ENCODE results near the gene RAP2A. TPM values are rescaled to one million over a fixed set of nuclear protein-coding genes. Genes with fewer than 3 reads are reported as not detected.

RAP2A gene
- total and polyA plus RNA-seq, 2 experiments from 2014 or later: 12.1 to 41.9 TPM

- Histone ChIP-seq H3K4me3 (no peak overlapping the region), H3K27me3 (no peaks in the 10 kb centered on the region), H3K4me1 (ENCODE audit: insufficient read depth) (peaks cover 16% of the 10 kb centered on the region), H3K27ac (peak overlapping the region; percentile 50), H3K9me3 (ENCODE audit: low read depth) (no peaks in the 10 kb centered on the region), H2AFZ (no peak overlapping the region), H3K79me2 (peaks cover 96% of the 10 kb centered on the region), H3K36me3 (replicated peaks; ENCODE audit: insufficient read depth, low read depth) (no peaks in the 10 kb centered on the region), H4K20me1 (ENCODE audit: insufficient read depth, poor library complexity, severe bottlenecking) (peaks cover 3% of the 10 kb centered on the region), H3K4me2 (peak overlapping the region; percentile 56), H3K9me2 (replicated peaks; ENCODE audit: insufficient read depth) (no peaks in the 10 kb centered on the region)
- 58% methylated on average over 5 of the region's 5 CpGs for WGBS (ENCODE audit: low lambda C conversion rate, missing lambda C conversion rate)
- DNase-seq (ENCODE audit: low spot score): no peak
- TF ChIP-seq EZH2phosphoT487 (IDR thresholded peaks at IDR 0.05; ENCODE audit: low read depth, severe bottlenecking, unreplicated experiment) (no peak), EZH2 (IDR thresholded peaks at IDR 0.05; ENCODE audit: borderline replicate concordance) (no peak)
- TF ChIP-seq, protein P1, sequence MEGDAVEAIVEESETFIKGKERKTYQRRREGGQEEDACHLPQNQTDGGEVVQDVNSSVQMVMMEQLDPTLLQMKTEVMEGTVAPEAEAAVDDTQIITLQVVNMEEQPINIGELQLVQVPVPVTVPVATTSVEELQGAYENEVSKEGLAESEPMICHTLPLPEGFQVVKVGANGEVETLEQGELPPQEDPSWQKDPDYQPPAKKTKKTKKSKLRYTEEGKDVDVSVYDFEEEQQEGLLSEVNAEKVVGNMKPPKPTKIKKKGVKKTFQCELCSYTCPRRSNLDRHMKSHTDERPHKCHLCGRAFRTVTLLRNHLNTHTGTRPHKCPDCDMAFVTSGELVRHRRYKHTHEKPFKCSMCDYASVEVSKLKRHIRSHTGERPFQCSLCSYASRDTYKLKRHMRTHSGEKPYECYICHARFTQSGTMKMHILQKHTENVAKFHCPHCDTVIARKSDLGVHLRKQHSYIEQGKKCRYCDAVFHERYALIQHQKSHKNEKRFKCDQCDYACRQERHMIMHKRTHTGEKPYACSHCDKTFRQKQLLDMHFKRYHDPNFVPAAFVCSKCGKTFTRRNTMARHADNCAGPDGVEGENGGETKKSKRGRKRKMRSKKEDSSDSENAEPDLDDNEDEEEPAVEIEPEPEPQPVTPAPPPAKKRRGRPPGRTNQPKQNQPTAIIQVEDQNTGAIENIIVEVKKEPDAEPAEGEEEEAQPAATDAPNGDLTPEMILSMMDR (IDR thresholded peaks at IDR 0.05; ENCODE audit: poor library complexity): no peak
These were observed 14.7 kb downstream of the RAP2A start for GRCh38 chr13:97448503-97449251.

GRCh38 chr13:97454699-97455098 lies 20.7 kb downstream of the RAP2A start:
- Histone ChIP-seq H3K4me2 (no peak overlapping the region), H3K27ac (no peak overlapping the region), H3K79me2 (peaks cover 95% of the 10 kb centered on the region), H3K36me3 (replicated peaks; ENCODE audit: insufficient read depth, low read depth) (no peaks in the 10 kb centered on the region), H3K27me3 (no peaks in the 10 kb centered on the region), H3K9me2 (replicated peaks; ENCODE audit: insufficient read depth) (no peaks in the 10 kb centered on the region), H2AFZ (no peak overlapping the region), H4K20me1 (ENCODE audit: insufficient read depth, poor library complexity, severe bottlenecking) (no peaks in the 10 kb centered on the region), H3K4me1 (ENCODE audit: insufficient read depth) (peaks cover under 1% of the 10 kb centered on the region), H3K9me3 (ENCODE audit: low read depth) (peaks cover 4% of the 10 kb centered on the region), H3K4me3 (no peak overlapping the region)
- DNase-seq (ENCODE audit: low spot score): no peak
- TF ChIP-seq EZH2 (IDR thresholded peaks at IDR 0.05; ENCODE audit: borderline replicate concordance) (no peak), EZH2phosphoT487 (IDR thresholded peaks at IDR 0.05; ENCODE audit: low read depth, severe bottlenecking, unreplicated experiment) (no peak)
- TF ChIP-seq, protein P1 (IDR thresholded peaks at IDR 0.05; ENCODE audit: poor library complexity): no peak

GRCh38 chr13:97456047-97456446 lies 22.1 kb downstream of the RAP2A start:
- H3K9me3 ChIP-seq (ENCODE audit: low read depth): peaks cover 4% of the 10 kb centered on the region
- DNase-seq (ENCODE audit: low spot score): no peak
- no peak overlapping the region for H3K27ac ChIP-seq
- no peaks in the 10 kb centered on the region for H3K4me1 ChIP-seq (ENCODE audit: insufficient read depth)
- H2AFZ ChIP-seq: no peak overlapping the region
- H3K4me2 ChIP-seq: no peak overlapping the region
- peaks cover 89% of the 10 kb centered on the region for H3K79me2 ChIP-seq
- no peaks in the 10 kb centered on the region for H3K27me3 ChIP-seq
- no peaks in the 10 kb centered on the region for H3K9me2 ChIP-seq (replicated peaks; ENCODE audit: insufficient read depth)
- no peaks in the 10 kb centered on the region for H4K20me1 ChIP-seq (ENCODE audit: insufficient read depth, poor library complexity, severe bottlenecking)
- no peaks in the 10 kb centered on the region for H3K36me3 ChIP-seq (replicated peaks; ENCODE audit: insufficient read depth, low read depth)
- TF ChIP-seq EZH2 (IDR thresholded peaks at IDR 0.05; ENCODE audit: borderline replicate concordance): no peak
- TF ChIP-seq, protein P1 (IDR thresholded peaks at IDR 0.05; ENCODE audit: poor library complexity): no peak
- no peak overlapping the region for H3K4me3 ChIP-seq
- 95% methylated on average over 3 of the region's 3 CpGs for WGBS (ENCODE audit: low lambda C conversion rate, missing lambda C conversion rate)

All from hepatocyte (in vitro differentiated cells).